Ascending aorta (tissue), 2 donors: ENCODE measurements around the gene MS4A7. TPM values are rescaled to one million over a fixed set of nuclear protein-coding genes. Genes with fewer than 3 reads are reported as not detected.

Experiments
- DNase-seq, 2 donors: peaks; one replicate each; pipeline ENCODE4 v3.0.0-alpha.2; 2019; ENCODE audit warnings: low spot score in 2 of 2
- H3K27ac ChIP-seq, 2 donors: fragments of 200-600 bp; sonication (generic); one replicate each; pipeline ENCODE4 v1.5.1; 2016 to 2017; ENCODE audit warnings: mild to moderate bottlenecking in 1 of 2
- H3K27me3 ChIP-seq: fragments of 200-600 bp; sonication (generic); one replicate; pipeline ENCODE4 v1.5.1; 2017
- H3K36me3 ChIP-seq, 2 donors: fragments of 200-600 bp; sonication (generic); one replicate each; pipeline ENCODE4 v1.5.1; 2016
- H3K4me1 ChIP-seq, 2 donors: fragments of 200-600 bp; sonication (generic); one replicate each; pipeline ENCODE4 v1.5.1; 2016 to 2017; ENCODE audit warnings: mild to moderate bottlenecking in 1 of 2
- H3K4me3 ChIP-seq, 2 donors: fragments of 200-600 bp; sonication (generic); one replicate each; pipeline ENCODE4 v1.5.1; 2016 to 2017; ENCODE audit warnings: mild to moderate bottlenecking in 1 of 2
- H3K9me3 ChIP-seq, 2 donors: fragments of 200-600 bp; sonication (generic); one replicate each; pipeline ENCODE4 v1.5.1; 2016
- CTCF ChIP-seq, 3 experiments: fragments of 200-600 bp in 2 of 3; fragments of 450-650 bp in 1 of 3; sonication (generic) in 2 of 3; IDR thresholded peaks; one replicate each; pipeline ENCODE4 v1.5.1; 2016 to 2019; ENCODE audit warnings: antibody characterized with exemption in 3 of 3, mild to moderate bottlenecking in 1 of 3, moderate library complexity in 1 of 3
- intact Hi-C: fragments of 100-400 bp; cut with DNase I; formaldehyde crosslinking; loops from one replicate; pipeline ENCODE4 v1.15.1; 2023
- total RNA-seq: library from RNA; depleted of rRNA; stranded (reverse); fragments of >200 nt; gene quantifications from one replicate; pipeline ENCODE4 v1.1.0, GENCODE V29; 2016

The MS4A7 gene
- total RNA-seq, 1 donor from 2014 or later: 114 TPM

DNA sequence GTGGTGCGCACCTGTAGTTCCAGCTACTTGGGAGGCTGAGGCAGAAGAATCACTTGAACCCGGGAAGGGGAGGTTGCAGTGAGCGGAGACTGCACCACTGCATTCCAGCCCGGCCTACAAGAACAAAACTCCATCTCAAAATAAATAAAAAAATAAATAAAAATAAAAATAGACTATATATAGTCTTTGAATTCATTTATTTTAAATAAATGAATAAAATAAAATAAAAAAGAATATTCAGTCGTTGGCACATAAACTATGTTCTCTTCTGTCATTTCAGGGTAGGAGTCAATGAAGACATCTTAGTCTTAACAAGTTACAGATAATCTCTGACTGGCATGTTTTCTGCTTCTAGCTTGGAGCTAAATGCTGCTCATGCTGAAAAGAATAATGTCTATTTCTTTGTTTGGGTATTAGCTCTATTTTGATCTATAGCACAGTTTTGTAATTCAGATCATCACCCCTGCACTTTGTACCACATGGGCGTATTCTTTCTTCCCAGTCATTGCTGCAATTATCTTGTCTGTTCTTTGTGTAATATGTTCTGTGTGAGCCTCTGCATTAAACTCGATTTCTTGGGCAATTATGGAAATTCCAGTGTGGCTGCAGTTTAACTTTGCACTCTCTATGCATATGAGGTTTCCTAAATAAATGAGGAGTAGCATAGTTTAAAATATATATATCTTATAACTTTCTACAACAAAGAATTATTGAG, 16.5 kb downstream of the MS4A7 start:
- Histone ChIP-seq H3K27ac (no peak overlapping the region), H3K27me3 (no peaks in the 10 kb centered on the region), H3K4me1 (no peaks in the 10 kb centered on the region), H3K4me3 (no peak overlapping the region), H3K9me3 (no peaks in the 10 kb centered on the region), H3K36me3 (no peaks in the 10 kb centered on the region)
- intact Hi-C loops: no loop called here
- no peak for TF ChIP-seq CTCF (IDR thresholded peaks at IDR 0.05)
- no peak for DNase-seq

DNA sequence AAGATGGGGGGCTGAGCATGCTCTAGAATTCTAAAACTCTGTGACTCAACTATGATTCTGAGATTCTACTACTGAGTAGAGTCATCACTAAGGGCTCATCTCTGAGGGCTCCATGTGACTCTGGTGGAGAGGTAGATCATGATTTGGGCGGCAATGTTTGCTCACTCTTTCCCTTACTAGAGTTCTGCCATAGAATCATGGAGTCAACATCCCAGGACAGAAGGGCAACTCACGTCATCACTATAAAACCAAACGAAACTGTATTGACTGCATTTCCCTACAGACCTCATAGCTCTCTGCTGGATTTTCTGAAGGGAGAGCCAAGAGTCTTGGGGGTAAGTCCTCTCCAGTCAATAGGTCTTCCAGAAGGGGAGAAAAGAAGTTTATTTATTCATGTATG, 18.1 kb downstream of the MS4A7 start, which contains the start of gene MS4A14:
Gene MS4A14, plus strand, starts transcription at position 78 of the 400 bp plus-strand sequence. Its CDS starts 120 bp downstream, at position 198.
- TF ChIP-seq CTCF (IDR thresholded peaks at IDR 0.05): no peak
- no peak within 1 kb of the TSS for H3K27ac ChIP-seq
- no peaks in the 10 kb centered on the region for H3K4me1 ChIP-seq

DNA sequence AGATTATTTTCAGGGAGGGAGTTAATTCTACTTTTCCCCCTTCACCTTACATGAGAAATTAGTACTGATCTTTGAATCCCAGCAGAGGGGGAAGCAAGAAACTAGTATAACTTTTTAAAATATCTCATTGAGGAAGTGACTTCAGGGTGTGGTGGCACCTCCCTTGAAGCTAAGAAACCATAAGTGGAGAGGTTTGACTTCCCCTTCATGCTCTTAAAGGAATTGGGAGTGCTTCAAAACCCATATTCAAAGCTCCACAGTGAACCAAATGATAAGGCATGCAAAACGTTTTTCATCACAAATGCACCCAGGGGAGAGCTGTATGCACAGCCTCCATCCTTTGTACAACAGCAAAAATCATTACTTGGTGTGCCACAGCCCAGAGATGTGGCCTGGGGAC, 18.5 kb downstream of the MS4A7 start:
- TF ChIP-seq CTCF (IDR thresholded peaks at IDR 0.05): no peak
- H3K27me3 ChIP-seq: no peaks in the 10 kb centered on the region
- H3K36me3 ChIP-seq: no peaks in the 10 kb centered on the region
- DNase-seq: no peak
- intact Hi-C loops: no loop called here
- H3K4me1 ChIP-seq: no peaks in the 10 kb centered on the region
- no peak overlapping the region for H3K27ac ChIP-seq
- no peak overlapping the region for H3K4me3 ChIP-seq
- no peaks in the 10 kb centered on the region for H3K9me3 ChIP-seq

More for the DNA sequence above, 18.1 kb downstream of the MS4A7 start, which contains the start of gene MS4A14:
- Histone ChIP-seq H3K4me3 (no peak within 1 kb of the TSS), H3K27me3 (no peaks in the 10 kb centered on the region), H3K36me3 (no peaks in the 10 kb centered on the region), H3K9me3 (no peaks in the 10 kb centered on the region)
- no peak for DNase-seq
- intact Hi-C loops: no loop called here

- Histone ChIP-seq H3K36me3 (no peaks in the 10 kb centered on the region), H3K4me1 (no peaks in the 10 kb centered on the region), H3K27ac (no peak overlapping the region), H3K27me3 (no peaks in the 10 kb centered on the region), H3K9me3 (no peaks in the 10 kb centered on the region), H3K4me3 (no peak overlapping the region)
- no peak for DNase-seq
- no peak for TF ChIP-seq CTCF (IDR thresholded peaks at IDR 0.05)
- intact Hi-C loops: no loop called here
These were observed 41.7 kb downstream of the MS4A7 start for GRCh38 chr11:60420015-60420414.

DNA sequence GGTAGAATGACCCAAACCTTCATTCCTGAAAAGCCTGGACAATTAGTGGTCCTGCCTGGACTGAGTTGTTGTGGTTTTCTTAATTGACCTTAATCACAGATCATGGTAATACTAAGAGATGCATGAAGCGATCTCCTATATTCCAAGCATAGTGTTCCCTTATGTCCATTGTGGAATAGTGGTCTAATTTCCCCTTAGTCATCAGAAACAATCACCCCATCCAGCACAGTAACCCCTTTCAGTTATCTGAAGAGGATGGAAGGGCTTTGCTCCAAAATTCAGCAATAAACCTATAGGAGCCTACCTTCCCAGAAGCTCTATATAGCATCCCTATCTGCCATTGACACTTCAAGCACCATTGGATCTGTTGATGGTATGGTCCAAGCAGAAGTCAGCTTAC, 44.3 kb downstream of the MS4A7 start:
- TF ChIP-seq CTCF (IDR thresholded peaks at IDR 0.05): no peak
- intact Hi-C loops: no loop called here
- no peaks in the 10 kb centered on the region for H3K4me1 ChIP-seq
- H3K27me3 ChIP-seq: no peaks in the 10 kb centered on the region
- H3K36me3 ChIP-seq: no peaks in the 10 kb centered on the region
- H3K4me3 ChIP-seq: no peak overlapping the region
- no peak overlapping the region for H3K27ac ChIP-seq
- no peaks in the 10 kb centered on the region for H3K9me3 ChIP-seq
- DNase-seq: no peak
